Gastroesophageal sphincter (tissue), 4 donors: Measurements from ENCODE around the gene FYB1. TPM values are rescaled to one million over a fixed set of nuclear protein-coding genes. Genes with fewer than 3 reads are reported as not detected.
"Not testable (repeated sequence)": the region's sequence is repeated elsewhere in the genome, so short reads cannot be mapped to it uniquely, and the experiment has no call there.

Experiments
- ATAC-seq: fragments of 150-250 bp; one replicate; pipeline ENCODE4 v1.9.1; 2016; ENCODE audit warnings: mild to moderate bottlenecking, moderate library complexity
- H3K27ac ChIP-seq, 4 donors: fragments of 200-600 bp; sonication (generic) in 3 of 4; 1 replicate in 3 of 4; 2 replicates in 1 of 4; pipeline ENCODE4 v1.5.1; 2016 to 2019
- H3K27me3 ChIP-seq: fragments of 200-600 bp; sonication (generic); one replicate; pipeline ENCODE4 v1.5.1; 2019
- H3K36me3 ChIP-seq, 2 donors: fragments of 200-600 bp; sonication (generic); one replicate each; pipeline ENCODE4 v1.5.1; 2019; ENCODE audit warnings: control low read depth in 1 of 2
- H3K4me1 ChIP-seq, 3 donors: fragments of 200-600 bp; sonication (generic); 1 replicate in 2 of 3; 2 replicates in 1 of 3; pipeline ENCODE4 v1.5.1; 2016 to 2019; ENCODE audit warnings: control low read depth in 2 of 3
- H3K4me3 ChIP-seq, 2 donors: fragments of 200-600 bp; sonication (generic); one replicate each; pipeline ENCODE4 v1.5.1; 2019; ENCODE audit warnings: mild to moderate bottlenecking in 1 of 2, moderate library complexity in 1 of 2
- H3K9me3 ChIP-seq, 3 donors: fragments of 200-600 bp; sonication (generic); one replicate each; pipeline ENCODE4 v1.5.1; 2017 to 2019; ENCODE audit warnings: control low read depth in 2 of 3
- EP300 ChIP-seq: sonication (generic); formaldehyde crosslinking; IDR thresholded peaks from one replicate; pipeline ENCODE4 v1.6.1; 2017; ENCODE audit warnings: antibody characterized with exemption, mild to moderate bottlenecking
- POLR2A ChIP-seq, 2 donors: fragments of 450-650 bp; IDR thresholded peaks; one replicate each; pipeline ENCODE4 v1.6.1; 2017; ENCODE audit warnings: antibody characterized with exemption in 2 of 2, mild to moderate bottlenecking in 2 of 2, moderate library complexity in 1 of 2
- POLR2AphosphoS5 ChIP-seq: sonication (generic); formaldehyde crosslinking; IDR thresholded peaks from one replicate; pipeline ENCODE4 v1.6.1; 2017; ENCODE audit warnings: antibody characterized with exemption
- WGBS, 2 donors: methylation state at CpG; one replicate each; pipeline ENCODE4 v1.1.5; 2018; ENCODE audit warnings: low coverage in 1 of 2; 5-methylcytosine and 5-hydroxymethylcytosine counted together
- total RNA-seq, 4 donors: library from RNA; depleted of rRNA; stranded (reverse); fragments of >200 nt; gene quantifications; one replicate each; pipeline ENCODE4 v1.1.0, GENCODE V29; 2016
- TF ChIP-seq, protein P1 (sequence below), 4 experiments: fragments of 200-600 bp in 2 of 4; fragments of 450-650 bp in 2 of 4; sonication (generic) in 1 of 4; IDR thresholded peaks; one replicate each; pipeline ENCODE4 v1.5.1; 2017 to 2019; ENCODE audit warnings: antibody characterized with exemption in 4 of 4, mild to moderate bottlenecking in 2 of 4, moderate library complexity in 2 of 4

FYB1 gene
- total RNA-seq, 4 donors from 2014 or later, result 2.5 to 9.3 (median 5.9) TPM

DNA sequence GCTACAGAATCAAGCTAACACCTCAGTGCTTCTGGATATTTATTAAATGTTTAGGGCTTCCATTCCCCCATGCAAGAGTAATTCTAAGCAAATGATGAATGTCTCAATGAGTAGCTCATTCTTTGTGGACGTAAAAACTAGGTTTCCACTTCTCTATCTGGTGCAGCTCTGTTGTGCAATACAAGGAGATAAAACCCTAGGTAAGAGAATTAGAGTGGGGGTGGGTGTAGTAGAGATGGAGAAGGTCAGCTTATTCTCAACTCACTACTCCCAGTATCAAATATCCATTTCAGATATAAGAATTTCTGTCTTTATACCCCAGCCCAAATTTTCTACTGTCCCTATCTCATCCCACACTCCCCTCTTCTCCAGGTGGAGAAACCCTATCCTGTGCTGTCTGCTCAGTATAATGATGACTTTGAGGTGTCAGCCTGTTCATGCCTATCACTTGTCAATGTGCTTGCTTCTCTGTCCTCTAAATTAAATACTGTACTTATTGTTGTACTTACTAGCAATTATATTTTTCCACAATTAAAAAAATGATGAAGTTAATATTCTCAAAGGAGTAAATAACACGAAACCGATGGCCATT lies 4.3 kb upstream of the FYB1 start:
- Histone ChIP-seq H3K9me3 (no peaks in the 10 kb centered on the region), H3K4me3 (no peak overlapping the region), H3K36me3 (no peaks in the 10 kb centered on the region), H3K27ac (no peak overlapping the region), H3K27me3 (no peaks in the 10 kb centered on the region), H3K4me1 (peaks cover 0 to 5% (median 0%) of the 10 kb centered on the region in 3 donors)
- ATAC-seq, result no peak
- TF ChIP-seq EP300 (no peak), POLR2A (IDR thresholded peaks at IDR 0.05) (no peak), POLR2AphosphoS5 (no peak)
- TF ChIP-seq, protein P1, sequence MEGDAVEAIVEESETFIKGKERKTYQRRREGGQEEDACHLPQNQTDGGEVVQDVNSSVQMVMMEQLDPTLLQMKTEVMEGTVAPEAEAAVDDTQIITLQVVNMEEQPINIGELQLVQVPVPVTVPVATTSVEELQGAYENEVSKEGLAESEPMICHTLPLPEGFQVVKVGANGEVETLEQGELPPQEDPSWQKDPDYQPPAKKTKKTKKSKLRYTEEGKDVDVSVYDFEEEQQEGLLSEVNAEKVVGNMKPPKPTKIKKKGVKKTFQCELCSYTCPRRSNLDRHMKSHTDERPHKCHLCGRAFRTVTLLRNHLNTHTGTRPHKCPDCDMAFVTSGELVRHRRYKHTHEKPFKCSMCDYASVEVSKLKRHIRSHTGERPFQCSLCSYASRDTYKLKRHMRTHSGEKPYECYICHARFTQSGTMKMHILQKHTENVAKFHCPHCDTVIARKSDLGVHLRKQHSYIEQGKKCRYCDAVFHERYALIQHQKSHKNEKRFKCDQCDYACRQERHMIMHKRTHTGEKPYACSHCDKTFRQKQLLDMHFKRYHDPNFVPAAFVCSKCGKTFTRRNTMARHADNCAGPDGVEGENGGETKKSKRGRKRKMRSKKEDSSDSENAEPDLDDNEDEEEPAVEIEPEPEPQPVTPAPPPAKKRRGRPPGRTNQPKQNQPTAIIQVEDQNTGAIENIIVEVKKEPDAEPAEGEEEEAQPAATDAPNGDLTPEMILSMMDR (IDR thresholded peaks at IDR 0.05), result no peak
- 46 to 88% methylated on average over 3 of the region's 3 CpGs for WGBS, 2 donors

DNA sequence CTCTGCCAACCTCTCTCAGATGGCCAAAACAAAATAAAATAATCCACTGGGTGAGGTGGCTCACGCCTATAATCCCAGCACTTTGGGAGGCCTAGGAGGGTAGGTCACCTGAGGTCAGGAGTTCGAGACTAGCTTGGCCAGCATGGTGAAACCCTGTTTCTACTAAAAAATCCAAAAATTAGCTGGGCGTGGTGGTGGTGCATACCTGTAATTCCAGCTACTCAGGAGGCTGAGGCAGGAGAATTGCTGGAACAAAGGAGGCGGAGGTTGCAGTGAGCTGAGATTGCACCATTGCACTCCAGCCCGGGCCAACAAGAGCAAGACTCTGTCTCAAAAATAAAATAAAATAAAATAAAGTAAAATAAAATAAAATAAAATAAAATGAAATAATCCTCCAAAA lies 2.3 kb upstream of the FYB1 start:
- ATAC-seq, H3K4me3 ChIP-seq, H3K27ac ChIP-seq, H3K36me3 ChIP-seq, H3K9me3 ChIP-seq, H3K27me3 ChIP-seq: not testable (repeated sequence)
- 93 to 94% methylated on average over 3 to 5 of the region's 5 CpGs for WGBS, 2 donors
- H3K4me1 ChIP-seq, result peaks cover 0 to 17% (median 0%) of the 10 kb centered on the region in 3 donors

DNA sequence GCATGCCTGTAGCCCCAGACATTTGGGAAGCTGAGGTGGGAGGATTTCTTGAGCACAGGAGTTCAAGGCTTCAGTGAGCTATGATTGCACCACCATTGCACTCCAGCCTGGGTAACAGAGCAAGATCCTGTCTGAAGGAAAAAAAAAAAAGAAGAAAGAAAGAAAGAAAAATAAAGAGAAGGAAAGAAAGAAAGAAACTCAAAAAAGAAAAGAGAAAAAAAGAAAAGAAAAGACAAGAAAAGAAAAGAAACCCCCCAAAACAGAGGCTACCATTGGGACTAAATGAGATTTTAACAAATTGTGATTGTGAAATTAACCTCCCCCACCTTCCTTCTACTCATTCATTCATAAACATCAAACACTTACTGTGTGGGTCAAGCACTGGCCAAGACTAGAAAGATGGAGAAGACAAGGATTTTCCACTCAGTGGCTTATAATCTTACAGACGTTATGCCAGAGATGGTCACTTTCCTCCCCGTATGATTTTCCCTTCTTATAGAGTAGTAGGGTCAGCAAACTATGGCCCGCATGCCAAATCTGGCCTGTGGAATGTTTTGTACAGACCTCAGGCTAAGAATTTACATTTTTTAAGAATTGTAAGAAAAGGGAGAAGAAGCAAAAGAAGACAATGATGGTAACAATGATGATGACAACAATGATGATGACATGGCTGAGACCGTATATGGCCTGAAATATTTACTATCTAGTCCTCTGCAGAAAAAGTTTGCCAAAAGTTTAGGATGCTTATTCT lies 1.1 kb upstream of the FYB1 start:
- Histone ChIP-seq H3K27me3 (no peaks in the 10 kb centered on the region), H3K27ac (peak overlapping the region in 2 of 4 donors; percentile 66 to 73), H3K4me1 (peaks cover 0 to 17% (median 0%) of the 10 kb centered on the region in 3 donors), H3K4me3 (no peak overlapping the region), H3K36me3 (no peaks in the 10 kb centered on the region), H3K9me3 (no peaks in the 10 kb centered on the region)
- TF ChIP-seq, protein P1 (IDR thresholded peaks at IDR 0.05), result no peak
- TF ChIP-seq POLR2AphosphoS5 (no peak), EP300 (no peak), POLR2A (IDR thresholded peaks at IDR 0.05) (no peak)
- 94 to 100% methylated on average over 4 of the region's 4 CpGs for WGBS, 2 donors
- ATAC-seq, result no peak

DNA sequence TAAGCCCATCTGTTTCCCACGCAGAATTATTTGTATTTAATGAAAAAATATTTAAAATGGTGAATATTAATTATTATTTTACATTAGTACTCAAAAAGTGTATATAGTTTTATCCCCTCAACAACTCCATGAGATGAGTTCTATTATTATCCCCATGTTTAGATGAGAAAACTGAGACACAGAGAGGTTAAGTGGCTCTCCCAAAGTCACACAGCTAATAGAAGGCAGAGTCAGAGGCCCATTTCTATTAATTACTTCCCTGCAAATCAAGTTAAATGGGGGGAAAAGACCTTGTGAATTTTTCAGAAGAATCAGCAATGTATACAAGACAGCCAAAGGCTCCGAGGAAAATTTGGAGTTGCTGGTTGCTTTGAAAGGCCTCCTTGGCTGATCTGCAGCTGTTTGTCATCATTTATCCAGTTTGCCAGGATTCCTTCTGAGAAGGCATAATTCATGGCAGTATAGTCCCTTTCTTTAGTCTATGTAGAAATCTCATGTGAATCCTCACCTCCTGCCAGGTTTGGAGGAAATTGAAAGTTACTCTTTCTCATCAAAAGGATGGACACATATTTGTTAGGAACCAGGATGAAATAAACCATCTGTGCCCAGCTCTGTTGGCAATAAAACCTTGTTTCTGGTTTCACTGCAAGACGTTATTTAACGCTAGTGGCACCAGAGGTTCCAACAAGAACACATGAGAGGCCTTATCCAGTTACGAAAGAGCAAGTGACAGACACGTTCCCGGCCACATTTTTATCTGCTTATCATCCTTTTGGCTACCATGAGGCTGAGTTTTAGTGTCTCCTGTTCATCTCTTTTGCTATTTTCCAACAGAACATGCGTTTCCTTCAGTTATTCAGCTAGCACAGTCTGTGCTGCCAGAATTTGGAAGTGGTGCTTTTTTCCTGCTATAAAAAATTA lies 621 bp downstream of the FYB1 start:
- Histone ChIP-seq H3K36me3 (no peaks in the 10 kb centered on the region), H3K9me3 (no peaks in the 10 kb centered on the region)
- TF ChIP-seq POLR2AphosphoS5 (peak; percentile 30), POLR2A (IDR thresholded peaks at IDR 0.05) (no peak), EP300 (no peak)
- TF ChIP-seq, protein P1 (IDR thresholded peaks at IDR 0.05), result no peak

More for the DNA sequence above, 621 bp downstream of the FYB1 start:
- Histone ChIP-seq H3K4me3 (peak overlapping the region in 1 of 2 donors; percentile 20), H3K27ac (peak overlapping the region; percentile 18 to 73 (median 63)), H3K4me1 (peaks cover 0 to 17% (median 0%) of the 10 kb centered on the region in 3 donors), H3K27me3 (no peaks in the 10 kb centered on the region)
- 55 to 65% methylated on average over 8 of the region's 8 CpGs for WGBS, 2 donors
- ATAC-seq, result peak; percentile 71
